Tibial nerve (tissue), 4 donors: ENCODE data around the gene LSM8.

Source experiments
- CTCF ChIP-seq, 5 experiments: fragments of 200-600 bp in 3 of 5; fragments of 450-650 bp in 2 of 5; sonication (generic) in 3 of 5; IDR thresholded peaks; one replicate each; pipeline ENCODE4 v1.5.1; 2016 to 2019; ENCODE audit warnings: antibody characterized with exemption in 5 of 5, mild to moderate bottlenecking in 3 of 5, moderate library complexity in 2 of 5
- EP300 ChIP-seq, 2 donors: sonication (generic); formaldehyde crosslinking; IDR thresholded peaks; one replicate each; pipeline ENCODE4 v1.6.1; 2017; ENCODE audit warnings: antibody characterized with exemption in 2 of 2, mild to moderate bottlenecking in 1 of 2
- POLR2A ChIP-seq, 2 donors: fragments of 450-650 bp; IDR thresholded peaks; one replicate each; pipeline ENCODE4 v1.6.1; 2017; ENCODE audit warnings: antibody characterized with exemption in 2 of 2, mild to moderate bottlenecking in 2 of 2, moderate library complexity in 2 of 2

GRCh38 chr7:118179191-118179590, 4.8 kb upstream of the LSM8 start:
- TF ChIP-seq CTCF (IDR thresholded peaks at IDR 0.05) = no peak
- TF ChIP-seq POLR2A (IDR thresholded peaks at IDR 0.05) = no peak
- no peak for TF ChIP-seq EP300 (IDR thresholded peaks at IDR 0.05)
